Choroid plexus epithelial cell (primary cell): ENCODE data around the gene EED.
"Not testable (repeated sequence)": the region's sequence is repeated elsewhere in the genome, so short reads cannot be mapped to it uniquely, and the experiment has no call there.

ENCODE experiments used
- DNase-seq: peaks from one replicate; pipeline ENCODE4 v3.0.0-alpha.2; 2010; ENCODE audit warnings: low read depth
- H3K4me3 ChIP-seq: 2 replicates; pipeline ENCODE4 v1.5.1; 2011; ENCODE audit warnings: low read depth, mild to moderate bottlenecking, control low read depth, low read length, moderate library complexity
- CTCF ChIP-seq: conservative IDR thresholded peaks from 2 replicates; pipeline ENCODE4 v1.5.1; 2011; ENCODE audit warnings: low read depth, mild to moderate bottlenecking, control low read depth, inconsistent platforms, low read length, moderate library complexity

Gene EED

GRCh38 chr11:86275493-86276370, 31.2 kb downstream of the EED start:
- H3K4me3 ChIP-seq: no peak overlapping the region
- TF ChIP-seq CTCF: peak; percentile 4
- DNase-seq: no peak

GRCh38 chr11:86277741-86278140, 33.2 kb downstream of the EED start:
- no peak overlapping the region for H3K4me3 ChIP-seq
- no peak for DNase-seq

GRCh38 chr11:86278226-86278625, 33.7 kb downstream of the EED start:
- DNase-seq: peak; percentile 33
- no peak for TF ChIP-seq CTCF
- no peak overlapping the region for H3K4me3 ChIP-seq

More at GRCh38 chr11:86277741-86278140, 33.2 kb downstream of the EED start:
- TF ChIP-seq CTCF: no peak

- DNase-seq: no peak
- TF ChIP-seq CTCF: no peak
- no peak overlapping the region for H3K4me3 ChIP-seq
Measured at GRCh38 chr11:86279747-86280146, 35.2 kb downstream of the EED start.

GRCh38 chr11:86287468-86287796, 42.9 kb downstream of the EED start:
- no peak overlapping the region for H3K4me3 ChIP-seq
- DNase-seq: no peak
- TF ChIP-seq CTCF: no peak

GRCh38 chr11:86288776-86289507, 44.4 kb downstream of the EED start:
- no peak overlapping the region for H3K4me3 ChIP-seq
- TF ChIP-seq CTCF: no peak
- no peak for DNase-seq

- DNase-seq, H3K4me3 ChIP-seq: not testable (repeated sequence)
Measured at GRCh38 chr11:86289508-86290280, 45.1 kb downstream of the EED start.
